Psoas muscle (tissue), 8 donors: ENCODE data around the gene NDC80. TPM values are rescaled to one million over a fixed set of nuclear protein-coding genes. Genes with fewer than 3 reads are reported as not detected.
A peak's percentile ranks its signal among the peaks of the same experiment; 100 is the strongest.

Experiments
- ATAC-seq, 4 donors: fragments of 200-7000 bp; cut with Tn5 transposase; one replicate each; pipeline ENCODE4 v1.9.1; 2020; ENCODE audit warnings: moderate library complexity in 3 of 4, mild to moderate bottlenecking in 2 of 4
- DNase-seq, 2 donors: peaks; one replicate each; pipeline ENCODE4 v3.0.0-alpha.2; 2020
- H3K27ac ChIP-seq: fragments of 200-600 bp; one replicate; pipeline ENCODE4 v1.8.0; 2022
- H3K27me3 ChIP-seq, 3 donors: fragments of 200-600 bp in 1 of 3; one replicate each; pipeline versions ENCODE4 v1.6.1 to v1.8.0; 2013 to 2022; ENCODE audit warnings: low read length in 2 of 3, mild to moderate bottlenecking in 2 of 3, moderate library complexity in 1 of 3; ENCODE audit not compliant: insufficient read depth in 3 of 3
- H3K36me3 ChIP-seq, 2 donors: fragments of 200-600 bp in 1 of 2; one replicate each; pipeline versions ENCODE4 v1.6.1 to v1.8.0; 2013 to 2022; ENCODE audit warnings: low read depth in 1 of 2, mild to moderate bottlenecking in 1 of 2, moderate library complexity in 1 of 2; ENCODE audit not compliant: insufficient read depth in 1 of 2
- H3K4me1 ChIP-seq: fragments of 200-600 bp; one replicate; pipeline ENCODE4 v1.8.0; 2022
- H3K4me3 ChIP-seq: fragments of 200-600 bp; one replicate; pipeline ENCODE4 v1.8.0; 2022; ENCODE audit warnings: mild to moderate bottlenecking
- H3K9me3 ChIP-seq: fragments of 200-600 bp; one replicate; pipeline ENCODE4 v1.8.0; 2022
- CTCF ChIP-seq: fragments of 200-600 bp; IDR thresholded peaks from one replicate; pipeline ENCODE4 v1.8.0; 2022; ENCODE audit warnings: antibody characterized with exemption
- WGBS, 3 donors: extraction: QIAGEN DNeasy Blood & Tissue Kit; methylation state at CpG; one replicate each; pipeline versions ENCODE4 v1.1.6 to v1.1.7; 2013; 5-methylcytosine and 5-hydroxymethylcytosine counted together
- intact Hi-C, 2 donors: fragments of 100-400 bp; cut with DNase I; formaldehyde crosslinking; loops; one replicate each; pipeline versions ENCODE4 v1.11.0 to v1.14.2; 2022
- polyA plus RNA-seq, 3 donors: library from polyadenylated mRNA; stranded (reverse); fragments of 200-250 nt; gene quantifications; one replicate each; pipeline ENCODE4 v1.2.3, GENCODE V29; 2013
- total RNA-seq, 4 donors: library from RNA; stranded (reverse); fragmentation: NEBNext Ultra II Directional in 2 of 4; extraction: Animal tissue kit (Norgen Biotek cat#: 25700) in 2 of 4; gene quantifications; one replicate each; pipeline versions ENCODE4 v1.2.1 to v1.2.4, GENCODE V29; 2021 to 2023
- donor health status: healthy with polysubstance abuse.
- donor health status: DM: no; HTN: no; CAD: no; lungs with moderate emphysema.
- donor health status: Bipolar disorder and iron deficiency.
- donor health status: healthy.
- donor health status: DM: yes; HTN: yes; CAD: no.
- donor health status: DM: no; HTN: no; CAD: no.
- donor health status: DM: no; HTN: no; CAD: no.
- donor health status: DM: yes; HTN: yes; CAD: no.

The NDC80 gene
- total and polyA plus RNA-seq, 7 donors, result 0.12 to 0.42 (median 0.17) TPM; not detected in 2

- TF ChIP-seq CTCF, result no peak
- Histone ChIP-seq H3K9me3 (no peaks in the 10 kb centered on the region), H3K4me3 (no peak overlapping the region), H3K4me1 (no peaks in the 10 kb centered on the region), H3K27ac (no peak overlapping the region), H3K27me3 (no peaks in the 10 kb centered on the region), H3K36me3 (no peaks in the 10 kb centered on the region)
- 72 to 91% (median 73%) methylated on average over 4 of the region's 4 CpGs for WGBS, 3 donors
- DNase-seq, result no peak
- intact Hi-C loops, result no loop called here
- ATAC-seq, result no peak
These were observed 46.1 kb downstream of the NDC80 start for GRCh38 chr18:2617401-2617998.

- no peaks in the 10 kb centered on the region for H3K4me1 ChIP-seq
- H3K36me3 ChIP-seq, result no peaks in the 10 kb centered on the region
- no peak for ATAC-seq
- no peak for TF ChIP-seq CTCF
- H3K27ac ChIP-seq, result no peak overlapping the region
- DNase-seq, result no peak
- WGBS, 3 donors, result 92 to 97% (median 94%) methylated on average over 4 of the region's 4 CpGs
- H3K9me3 ChIP-seq, result no peaks in the 10 kb centered on the region
- no peak overlapping the region for H3K4me3 ChIP-seq
- intact Hi-C loops, result no loop called here
- no peaks in the 10 kb centered on the region for H3K27me3 ChIP-seq
These were observed 46.7 kb downstream of the NDC80 start for GRCh38 chr18:2618009-2618408.

DNA sequence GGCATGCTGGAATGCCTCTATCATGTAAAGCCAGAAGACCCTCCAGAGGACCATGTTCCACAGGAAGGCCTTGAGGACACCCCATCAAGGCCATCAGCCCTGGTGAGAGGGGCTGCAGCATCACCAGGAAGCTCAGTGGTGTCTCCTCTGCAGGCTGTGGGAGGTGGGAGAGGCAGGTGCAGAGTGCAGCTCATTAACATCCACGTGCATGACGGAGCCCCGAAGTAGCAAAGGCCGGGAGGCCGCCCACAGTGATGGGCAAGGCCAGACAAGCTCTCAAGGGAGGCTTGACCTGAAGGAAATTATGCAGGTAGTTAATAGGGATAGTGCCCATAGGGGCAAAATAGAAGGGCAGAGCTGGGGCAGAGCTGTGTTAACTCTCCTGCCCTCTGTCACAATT lies 53.9 kb downstream of the NDC80 start:
- DNase-seq (no peak), ATAC-seq (no peak)
- H3K36me3 ChIP-seq, result no peaks in the 10 kb centered on the region
- no peaks in the 10 kb centered on the region for H3K9me3 ChIP-seq
- no peaks in the 10 kb centered on the region for H3K27me3 ChIP-seq
- intact Hi-C loops, result no loop called here
- no peak for TF ChIP-seq CTCF
- no peak overlapping the region for H3K4me3 ChIP-seq
- no peaks in the 10 kb centered on the region for H3K4me1 ChIP-seq
- no peak overlapping the region for H3K27ac ChIP-seq
- 61 to 72% (median 69%) methylated on average over 5 of the region's 5 CpGs for WGBS, 3 donors

- no peak overlapping the region for H3K4me3 ChIP-seq
- H3K4me1 ChIP-seq, result no peaks in the 10 kb centered on the region
- 87 to 97% (median 93%) methylated on average over 1 of the region's 1 CpG for WGBS, 3 donors
- H3K27ac ChIP-seq, result no peak overlapping the region
- ATAC-seq, result peak in 3 of 4 donors; percentile 33 to 42 (median 40)
- H3K9me3 ChIP-seq, result no peaks in the 10 kb centered on the region
- DNase-seq, result no peak
- intact Hi-C loops, result no loop called here
- H3K27me3 ChIP-seq, result no peaks in the 10 kb centered on the region
- no peak for TF ChIP-seq CTCF
- H3K36me3 ChIP-seq, result no peaks in the 10 kb centered on the region
These were observed 56.5 kb downstream of the NDC80 start for GRCh38 chr18:2627821-2628276.

DNA sequence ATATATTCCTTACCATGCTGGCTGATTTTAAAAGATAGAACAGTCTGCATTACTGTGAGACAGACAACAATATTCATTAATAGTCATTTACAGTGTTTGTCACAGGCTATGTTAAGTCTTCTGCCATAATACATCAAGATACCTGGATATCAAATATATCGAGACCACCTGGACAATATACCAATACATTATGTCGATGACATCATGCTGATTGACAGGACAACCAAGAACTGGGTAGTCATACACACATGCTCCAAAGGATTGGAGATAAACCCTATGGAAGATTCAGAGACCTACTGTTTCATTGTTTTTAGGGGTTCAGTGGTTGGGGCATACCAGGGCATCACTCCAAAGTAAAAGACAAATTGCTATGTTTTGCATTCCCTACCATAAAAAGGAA lies 57.6 kb downstream of the NDC80 start:
- TF ChIP-seq CTCF, result no peak
- WGBS, 3 donors, result 43 to 95% (median 86%) methylated on average over 2 of the region's 2 CpGs
- Histone ChIP-seq H3K9me3 (no peaks in the 10 kb centered on the region), H3K36me3 (no peaks in the 10 kb centered on the region), H3K27ac (no peak overlapping the region), H3K4me3 (no peak overlapping the region), H3K27me3 (no peaks in the 10 kb centered on the region), H3K4me1 (no peaks in the 10 kb centered on the region)
- DNase-seq, result no peak
- ATAC-seq, result no peak
- intact Hi-C loops, result no loop called here
